HepG2 (cell line): ENCODE results near the gene ZNF546. TPM values are rescaled to one million over a fixed set of nuclear protein-coding genes. Genes with fewer than 3 reads are reported as not detected.
A peak's percentile ranks its signal among the peaks of the same experiment; 100 is the strongest.

Experiments
- ATF7-NPFF ChIP-seq: sonication (generic); formaldehyde crosslinking; IDR thresholded peaks from 2 replicates; pipeline ENCODE4 v1.8.1; 2023; ENCODE audit warnings: mild to moderate bottlenecking, low read depth, missing genetic modification reagents, moderate library complexity
- DNMT3B ChIP-seq: conservative IDR thresholded peaks from 2 replicates; pipeline ENCODE4 v1.6.1; 2016; ENCODE audit warnings: missing biosample characterization, control low read depth
- DR1 ChIP-seq: sonication (generic); formaldehyde crosslinking; IDR thresholded peaks from 2 replicates; pipeline ENCODE4 v1.8.0; 2021; ENCODE audit warnings: mild to moderate bottlenecking, missing genetic modification reagents, inconsistent platforms
- FOXO1 ChIP-seq: sonication (generic); formaldehyde crosslinking; IDR thresholded peaks from 2 replicates; pipeline ENCODE4 v1.4.0; 2020; ENCODE audit warnings: missing genetic modification reagents
- HBP1 ChIP-seq: IDR thresholded peaks from 2 replicates; pipeline ENCODE4 v1.6.1; 2016; ENCODE audit warnings: low read depth, control low read depth
- HOMEZ ChIP-seq: IDR thresholded peaks from 2 replicates; pipeline ENCODE4 v1.6.1; 2016; ENCODE audit warnings: low read depth
- IRX3 ChIP-seq: sonication (generic); formaldehyde crosslinking; IDR thresholded peaks from 2 replicates; pipeline ENCODE4 v1.8.1; 2023; ENCODE audit warnings: mild to moderate bottlenecking, low read depth, missing genetic modification reagents, borderline replicate concordance
- KDM2A ChIP-seq: sonication (generic); formaldehyde crosslinking; IDR thresholded peaks from 2 replicates; pipeline ENCODE4 v1.4.0; 2020; ENCODE audit warnings: low read depth, missing genetic modification reagents, borderline replicate concordance
- KDM5B ChIP-seq: sonication (generic); formaldehyde crosslinking; IDR thresholded peaks from 2 replicates; pipeline ENCODE4 v1.4.0; 2020; ENCODE audit warnings: missing genetic modification reagents, mild to moderate bottlenecking, borderline replicate concordance
- KDM6A ChIP-seq: IDR thresholded peaks from 2 replicates; pipeline ENCODE4 v1.6.1; 2016; ENCODE audit warnings: low read depth
- MAZ ChIP-seq, 2 experiments: sonication (generic) in 1 of 2; formaldehyde crosslinking in 1 of 2; IDR thresholded peaks; 2 replicates each; pipeline versions ENCODE4 v1.5.0 to v1.6.1; 2012 to 2020; ENCODE audit warnings: low read depth in 2 of 2, mild to moderate bottlenecking in 2 of 2, borderline replicate concordance in 1 of 2, improper control_type of control experiment in 1 of 2, low read length in 1 of 2, missing genetic modification reagents in 1 of 2, moderate library complexity in 1 of 2
- MIXL1 ChIP-seq: IDR thresholded peaks from 2 replicates; pipeline ENCODE4 v1.6.1; 2016
- MLLT10 ChIP-seq: sonication (generic); formaldehyde crosslinking; IDR thresholded peaks from 2 replicates; pipeline ENCODE4 v1.4.0; 2020; ENCODE audit warnings: missing genetic modification reagents
- NR1H2 ChIP-seq: sonication (generic); formaldehyde crosslinking; IDR thresholded peaks from 2 replicates; pipeline ENCODE4 v1.8.1; 2022; ENCODE audit warnings: low read depth, missing genetic modification reagents, borderline replicate concordance
- ONECUT2 ChIP-seq: sonication (generic); formaldehyde crosslinking; IDR thresholded peaks from 2 replicates; pipeline ENCODE4 v1.4.0; 2020; ENCODE audit warnings: missing genetic modification reagents
- ZBTB7A ChIP-seq: sonication (generic); formaldehyde crosslinking; IDR thresholded peaks from 2 replicates; pipeline ENCODE4 v1.8.0; 2022; ENCODE audit warnings: mild to moderate bottlenecking, missing genetic modification reagents
- ZNF121 ChIP-seq: sonication (generic); formaldehyde crosslinking; IDR thresholded peaks from 2 replicates; pipeline ENCODE4 v1.5.0; 2020; ENCODE audit warnings: mild to moderate bottlenecking, missing genetic modification reagents
- ZNF205 ChIP-seq: IDR thresholded peaks from 2 replicates; pipeline ENCODE4 v1.6.1; 2018; ENCODE audit warnings: missing biosample characterization, missing genetic modification reagents
- ZNF333 ChIP-seq: sonication (generic); formaldehyde crosslinking; IDR thresholded peaks from 2 replicates; pipeline ENCODE4 v1.4.0; 2020; ENCODE audit warnings: mild to moderate bottlenecking, missing genetic modification reagents, borderline replicate concordance
- ZNF660 ChIP-seq: sonication (generic); formaldehyde crosslinking; IDR thresholded peaks from 2 replicates; pipeline ENCODE4 v1.5.1; 2020; ENCODE audit warnings: mild to moderate bottlenecking, low read depth, missing genetic modification reagents, borderline replicate concordance
- ZNF674 ChIP-seq: sonication (generic); formaldehyde crosslinking; IDR thresholded peaks from 2 replicates; pipeline ENCODE4 v1.5.0; 2020; ENCODE audit warnings: low read depth, mild to moderate bottlenecking, missing genetic modification reagents
- ZNF678 ChIP-seq: sonication (generic); formaldehyde crosslinking; IDR thresholded peaks from 2 replicates; pipeline ENCODE4 v1.4.0; 2020; ENCODE audit warnings: mild to moderate bottlenecking, missing genetic modification reagents
- ZNF710 ChIP-seq: sonication (generic); formaldehyde crosslinking; IDR thresholded peaks from 2 replicates; pipeline ENCODE4 v1.5.0; 2020; ENCODE audit warnings: mild to moderate bottlenecking, missing genetic modification reagents, borderline replicate concordance
- ZNF713 ChIP-seq: sonication (generic); formaldehyde crosslinking; IDR thresholded peaks from 2 replicates; pipeline ENCODE4 v1.4.0; 2020; ENCODE audit warnings: mild to moderate bottlenecking, missing genetic modification reagents
- ZNF772 ChIP-seq: sonication (generic); formaldehyde crosslinking; IDR thresholded peaks from 2 replicates; pipeline ENCODE4 v1.5.0; 2020; ENCODE audit warnings: mild to moderate bottlenecking, missing genetic modification reagents
- polyA plus RNA-seq, 8 experiments: library from polyadenylated mRNA; depleted of rRNA in 3 of 8; stranded (reverse) in 7 of 8; unstranded in 1 of 8; fragments of >200 nt; fragmentation: Illumina TruSeq in 4 of 8; extraction: Trizol in 4 of 8; gene quantifications; 2 replicates each; pipeline versions ENCODE4 v1.2.1 to v1.2.3, GENCODE V29; 2011 to 2016; ENCODE audit warnings: low read depth in 4 of 8, missing spikeins in 1 of 8, mixed read lengths in 1 of 8; ENCODE audit not compliant: insufficient read depth in 1 of 8
- total RNA-seq, 5 experiments: library from RNA; depleted of rRNA; stranded (reverse); fragments of >200 nt; fragmentation: Illumina TruSeq; extraction: Trizol; gene quantifications; 2 replicates each; pipeline ENCODE4 v1.2.3, GENCODE V29; 2016; ENCODE audit warnings: low read depth in 1 of 5

Gene ZNF546
- total and polyA plus RNA-seq, 2 of the 13 experiments (the other 11 are each of a cell fraction or from before 2014, with no cell fraction given), result 2.2 to 4.1 TPM

DNA sequence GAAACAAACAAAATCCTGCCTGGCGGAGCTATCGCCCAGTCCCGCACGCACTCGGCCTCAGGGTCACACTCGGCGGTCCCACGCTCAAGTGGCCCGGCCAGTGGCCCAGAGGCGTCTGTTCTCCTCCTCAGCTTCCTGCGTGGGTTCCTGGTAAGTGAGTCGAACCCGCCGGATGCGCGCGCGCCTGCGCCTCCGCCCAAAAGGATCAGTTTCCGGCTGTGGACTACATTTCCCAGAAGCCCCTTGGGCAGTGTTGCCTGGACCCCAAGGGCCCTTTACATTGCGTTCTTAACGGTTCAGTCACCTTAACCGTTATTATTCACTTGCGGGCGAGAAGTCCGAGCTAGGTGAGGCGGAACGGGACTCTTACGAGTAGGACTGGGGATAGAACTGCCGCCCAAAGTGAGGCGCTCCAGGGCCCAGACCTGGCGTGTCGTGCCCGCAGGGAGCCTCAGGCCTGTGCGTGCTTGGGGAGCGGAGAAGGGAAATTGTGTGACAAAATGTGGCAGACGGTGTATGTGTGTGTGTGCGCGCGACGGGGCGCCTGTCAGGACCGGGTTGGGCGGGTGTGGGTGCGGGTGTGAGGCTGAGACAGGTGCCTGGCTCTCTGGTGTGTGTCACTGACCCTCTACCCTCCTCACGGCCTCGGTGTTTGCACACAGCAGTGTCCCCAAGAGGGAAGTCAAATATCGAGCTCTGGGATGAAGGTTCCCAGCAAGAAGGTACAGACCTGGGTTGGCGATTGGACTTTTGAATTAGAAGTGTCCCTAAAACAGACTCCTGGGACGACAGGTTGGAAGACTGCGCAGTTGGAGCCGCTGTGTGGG, at the start of gene ZNF546 (continued):
- TF ChIP-seq MAZ (IDR thresholded peaks at IDR 0.05; ENCODE audit: borderline replicate concordance, low read depth, low read length), result no peak
- peak; percentile 65; the same call in 1 of the 2 replicates for TF ChIP-seq MAZ (CRISPR knock-in tag; IDR thresholded peaks at IDR 0.05; ENCODE audit: low read depth)
- TF ChIP-seq ZNF713 (CRISPR knock-in tag), result no peak
- TF ChIP-seq ZNF772, result 0 out of 2 replicates have a peak, but pooled peaks have one; percentile 35
- no peak for TF ChIP-seq MLLT10 (CRISPR knock-in tag)
- TF ChIP-seq KDM2A, result peak; percentile 83
- TF ChIP-seq NR1H2 (CRISPR knock-in tag), result peak; percentile 41; the same call in 1 of the 2 replicates
- TF ChIP-seq KDM6A (CRISPR knock-in tag), result no peak
- no peak for TF ChIP-seq ZNF121 (CRISPR knock-in tag)
- no peak for TF ChIP-seq ZBTB7A
- peak; percentile 77; the same call in 1 of the 2 replicates for TF ChIP-seq ZNF678 (CRISPR knock-in tag)
- TF ChIP-seq ZNF674 (CRISPR knock-in tag), result no peak
- TF ChIP-seq ZNF710 (CRISPR knock-in tag), result peak; percentile 73
- peak; percentile 77; the same call in 1 of the 2 replicates for TF ChIP-seq KDM5B (CRISPR knock-in tag)
- TF ChIP-seq ZNF205 (CRISPR knock-in tag), result peak; percentile 14; the same call in 1 of the 2 replicates
- peak; percentile 51; the same call in 1 of the 2 replicates for TF ChIP-seq IRX3 (CRISPR knock-in tag)
- TF ChIP-seq ONECUT2 (CRISPR knock-in tag), result no peak
- TF ChIP-seq ZNF660 (CRISPR knock-in tag), result no peak
- no peak; the same call in 1 of the 2 replicates for TF ChIP-seq HOMEZ
- no peak; the same call in 1 of the 2 replicates for TF ChIP-seq DNMT3B (CRISPR knock-in tag)
- peak; percentile 64; the same call in 1 of the 2 replicates for TF ChIP-seq ATF7-NPFF
- peak; percentile 36; the same call in 1 of the 2 replicates for TF ChIP-seq HBP1 (CRISPR knock-in tag)
- peak; percentile 49; the same call in 1 of the 2 replicates for TF ChIP-seq MIXL1 (CRISPR knock-in tag)
- 0 out of 2 replicates have a peak, but pooled peaks have one; percentile 6 for TF ChIP-seq FOXO1 (CRISPR knock-in tag)
- no peak for TF ChIP-seq ZNF333 (CRISPR knock-in tag)
- no peak for TF ChIP-seq DR1 (CRISPR knock-in tag)
